SJSA1 (cell line): Measurements from ENCODE around the gene CENPT. TPM values are rescaled to one million over a fixed set of nuclear protein-coding genes. Genes with fewer than 3 reads are reported as not detected.

Source experiments
- total RNA-seq: library from RNA; depleted of rRNA; stranded (reverse); fragments of >200 nt; shearing (Covaris generic); gene quantifications from 2 replicates; pipeline ENCODE4 v1.2.3, GENCODE V29; 2014; rRNA removed

CENPT gene
- total RNA-seq, 1 experiment from 2014 or later, result 31.9 TPM

Other genes starting within 250 kb of the CENPT start
- 5.2 and 7.6 TPM in 2 replicates for gene CARMIL2, start 202.5 kb downstream of the CENPT start, total RNA-seq
- gene ACD, start 187.4 kb downstream of the CENPT start, total RNA-seq, result 22.6 and 33.0 TPM in 2 replicates
- gene PARD6A, start 186.7 kb downstream of the CENPT start, total RNA-seq, result 0.26 TPM in 1 of 2 replicates, not detected in the other
- gene ENKD1, start 180.9 kb downstream of the CENPT start, total RNA-seq, result 5.1 TPM in 2 replicates
- 0.32 TPM in 1 of 2 replicates, not detected in the other for gene C16orf86, start 180.9 kb downstream of the CENPT start, total RNA-seq
- 13.5 and 19.7 TPM in 2 replicates for gene GFOD2, start 128.4 kb downstream of the CENPT start, total RNA-seq
- 3.5 and 3.9 TPM in 2 replicates for gene RANBP10, start 41.1 kb downstream of the CENPT start, total RNA-seq
- gene TSNAXIP1, start 40.8 kb downstream of the CENPT start, total RNA-seq, result 0.03 and 1.00 TPM in 2 replicates
- gene THAP11, start 5.4 kb downstream of the CENPT start, total RNA-seq, result 45.2 and 50.7 TPM in 2 replicates
- 39.3 and 101 TPM in 2 replicates for gene NUTF2, start 760 bp downstream of the CENPT start, total RNA-seq
- 52.2 and 76.1 TPM in 2 replicates for gene EDC4, start 25.4 kb upstream of the CENPT start, total RNA-seq
- not detected in 2 replicates for gene NRN1L, start 37.2 kb upstream of the CENPT start, total RNA-seq
- gene PSKH1, start 45.6 kb upstream of the CENPT start, total RNA-seq, result 6.4 and 10.6 TPM in 2 replicates
- gene CTRL, start 84.2 kb upstream of the CENPT start, total RNA-seq, result 0.09 and 0.29 TPM in 2 replicates
- gene PSMB10, start 89.2 kb upstream of the CENPT start, total RNA-seq, result 50.1 and 147 TPM in 2 replicates
- gene LCAT, start 96.4 kb upstream of the CENPT start, total RNA-seq, result 5.5 and 7.2 TPM in 2 replicates
- 62.9 and 87.8 TPM in 2 replicates for gene SLC12A4, start 120.9 kb upstream of the CENPT start, total RNA-seq
- gene DPEP3, start 132.8 kb upstream of the CENPT start, total RNA-seq, result not detected in 2 replicates
- gene DPEP2, start 151.8 kb upstream of the CENPT start, total RNA-seq, result 0.18 TPM in 1 of 2 replicates, not detected in the other
- gene DPEP2NB, start 168.2 kb upstream of the CENPT start, total RNA-seq, result not detected in 2 replicates
- gene DDX28, start 175.5 kb upstream of the CENPT start, total RNA-seq, result 13.1 and 13.2 TPM in 2 replicates
- 28.3 and 30.4 TPM in 2 replicates for gene DUS2, start 175.6 kb upstream of the CENPT start, total RNA-seq
- 19.8 and 33.8 TPM in 2 replicates for gene NFATC3, start 237.7 kb upstream of the CENPT start, total RNA-seq